GM11168 (cell line): ENCODE measurements around the gene SYPL1.

ENCODE experiments used
- in situ Hi-C: fragments of 300-500 bp; cut with MboI; formaldehyde crosslinking; loops from one replicate; pipeline ENCODE4 v1.12.0; 2022; ENCODE audit warnings: low sequenced_read_pairs; ENCODE audit not compliant: unreplicated experiment

Gene SYPL1

GRCh38 chr7:106056513-106057203, 55.5 kb downstream of the SYPL1 start:
- in situ Hi-C loops = no loop called here

- in situ Hi-C loops = no loop called here
These were observed 57.1 kb downstream of the SYPL1 start for GRCh38 chr7:106054971-106055532.

GRCh38 chr7:106054156-106054910, 57.8 kb downstream of the SYPL1 start:
- in situ Hi-C loops = no loop called here

DNA sequence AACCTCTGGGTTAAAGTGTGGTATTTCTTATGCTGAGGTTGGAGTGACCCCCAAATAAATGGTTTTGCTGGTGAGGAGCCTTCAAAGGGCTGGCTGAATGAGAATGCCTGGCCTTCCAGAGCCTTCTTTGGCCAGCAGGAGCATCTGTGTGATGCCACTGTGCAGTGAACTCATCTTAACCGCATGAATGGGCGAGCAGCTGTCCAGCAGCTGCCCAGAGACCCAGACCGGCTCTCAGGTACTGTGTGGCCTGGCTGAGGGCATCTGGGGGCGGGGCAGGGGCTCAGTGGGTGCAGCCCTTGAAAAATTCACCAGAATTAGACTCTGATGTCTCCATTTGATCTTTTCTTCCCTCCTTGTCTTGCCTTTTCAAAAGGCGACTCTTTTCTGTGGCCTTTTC, 59.0 kb downstream of the SYPL1 start:
- in situ Hi-C loops = no loop called here

DNA sequence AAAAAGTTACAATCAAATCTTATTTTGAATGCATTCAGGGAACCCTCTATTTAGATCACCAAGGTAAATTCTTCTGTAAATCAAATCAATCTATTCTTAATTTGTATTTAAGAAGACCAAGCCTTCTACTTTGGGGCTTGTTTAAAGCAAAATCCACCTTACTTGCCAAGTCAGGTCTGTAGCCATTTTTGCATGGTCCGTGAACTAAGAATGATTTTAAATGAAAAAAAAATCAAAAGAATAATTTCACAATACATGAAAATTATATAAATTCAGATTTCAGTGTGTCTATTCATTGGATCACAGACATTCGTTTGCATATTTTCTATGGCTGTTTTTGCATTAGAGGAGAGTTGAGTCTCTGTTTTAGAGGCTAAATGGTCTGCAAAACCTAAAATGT, 59.4 kb downstream of the SYPL1 start:
- in situ Hi-C loops = no loop called here

- in situ Hi-C loops = no loop called here
These were observed 61.4 kb downstream of the SYPL1 start for GRCh38 chr7:106050746-106051117.

DNA sequence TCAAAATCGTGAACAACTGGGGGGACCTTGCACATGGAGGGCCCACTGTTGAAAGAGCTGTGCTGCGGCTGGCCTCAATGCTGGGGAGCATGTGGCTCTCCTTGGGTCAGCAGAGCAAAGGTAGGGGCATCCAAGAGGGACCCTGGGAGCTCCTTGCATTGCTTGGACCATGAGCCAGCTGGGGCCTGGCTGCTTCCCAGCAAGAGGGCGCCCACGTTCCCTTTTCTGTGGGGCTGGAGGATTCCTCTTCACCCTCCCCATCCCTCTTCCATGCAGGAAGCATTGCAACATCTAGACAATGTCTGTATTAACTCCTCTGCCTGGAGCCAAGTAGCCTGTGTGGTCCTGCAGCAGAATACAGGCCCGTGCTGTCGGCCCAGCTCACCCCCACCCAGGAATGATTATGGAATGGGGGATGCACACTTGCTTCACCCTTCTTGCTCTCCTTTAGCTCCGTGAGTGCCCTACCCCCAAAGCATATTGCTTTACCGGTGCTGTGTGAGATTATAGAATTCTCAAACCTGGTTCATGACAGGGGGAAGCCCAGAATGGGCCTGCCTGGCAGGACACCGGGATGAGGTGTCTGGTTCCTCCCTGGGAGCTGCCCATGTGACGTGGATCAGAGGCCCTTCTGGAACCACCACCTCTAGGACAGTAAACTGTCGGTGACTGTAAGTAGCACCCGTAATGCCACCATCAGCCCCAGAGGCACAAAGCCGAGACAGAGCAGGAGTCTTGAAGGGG, 61.9 kb downstream of the SYPL1 start:
- in situ Hi-C loops = no loop called here

DNA sequence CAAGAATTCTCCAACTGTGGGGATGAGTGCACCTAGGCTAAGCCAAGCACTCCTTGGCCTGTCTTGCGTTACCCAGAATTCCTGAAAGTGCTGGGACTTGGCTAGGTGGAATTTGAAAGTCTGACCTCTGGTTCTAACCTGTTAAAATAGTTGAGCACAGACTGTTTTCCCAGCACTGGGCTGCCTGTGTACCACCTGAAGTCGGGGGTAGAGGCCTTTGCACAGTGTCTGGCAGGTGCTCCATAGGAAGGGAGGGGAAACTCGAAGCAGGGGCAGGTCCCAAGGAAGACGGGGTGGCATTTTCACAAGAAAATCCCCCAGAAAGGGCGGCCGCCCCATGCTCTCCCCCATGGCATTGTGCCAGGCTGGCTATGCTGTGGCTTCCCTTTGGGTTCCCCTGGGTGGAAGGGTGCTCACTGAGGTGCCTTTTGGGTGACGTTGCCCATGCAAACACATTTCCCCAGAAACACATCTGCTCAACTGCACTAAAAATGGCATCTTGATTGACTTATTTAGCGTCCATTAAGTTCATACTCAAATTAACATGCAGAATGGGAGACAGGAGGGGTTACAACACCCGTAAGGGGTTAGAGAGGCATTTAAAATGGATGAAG, 62.9 kb downstream of the SYPL1 start:
- in situ Hi-C loops = loop anchor here (10.0 kb wide), 1 partner anchor 384 kb away; no protein-coding TSS in a partner anchor

GRCh38 chr7:106048706-106049020, 63.4 kb downstream of the SYPL1 start:
- in situ Hi-C loops = loop anchor here (10.0 kb wide), 1 partner anchor 384 kb away; no protein-coding TSS in a partner anchor

GRCh38 chr7:106047818-106048705, 64.0 kb downstream of the SYPL1 start:
- in situ Hi-C loops = loop anchor here (10.0 kb wide), 1 partner anchor 383 kb away; no protein-coding TSS in a partner anchor

DNA sequence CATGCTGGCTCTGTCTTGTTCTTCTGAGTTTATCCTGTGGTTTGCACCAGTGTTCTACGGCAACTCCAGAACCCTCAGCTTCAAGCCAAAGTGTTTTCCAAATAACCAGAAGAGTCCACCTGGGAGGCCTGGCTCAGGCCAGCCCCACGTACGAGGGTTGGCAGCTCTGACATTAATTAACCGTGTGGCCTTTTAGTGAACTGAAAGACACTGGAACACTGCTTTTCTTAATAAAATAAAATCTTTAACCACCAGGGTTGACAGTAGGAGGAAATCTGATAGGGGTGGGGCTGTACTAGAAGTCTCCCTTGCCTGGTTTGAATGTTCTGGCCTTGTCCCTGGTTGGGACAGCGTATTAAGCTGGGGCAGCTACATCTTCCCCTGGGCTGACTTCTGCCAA, 64.9 kb downstream of the SYPL1 start:
- in situ Hi-C loops = loop anchor here (10.0 kb wide), 1 partner anchor 382 kb away; no protein-coding TSS in a partner anchor

- in situ Hi-C loops = loop anchor here (10.0 kb wide), 1 partner anchor 381 kb away; no protein-coding TSS in a partner anchor
These were observed 66.5 kb downstream of the SYPL1 start for GRCh38 chr7:106045586-106045985.

- in situ Hi-C loops = loop anchor here (10.0 kb wide), 1 partner anchor 380 kb away; no protein-coding TSS in a partner anchor
These were observed 67.0 kb downstream of the SYPL1 start for GRCh38 chr7:106045139-106045538.

GRCh38 chr7:106042196-106042611, 69.9 kb downstream of the SYPL1 start:
- in situ Hi-C loops = loop anchor here (5.0 to 10.0 kb wide), 2 partner anchors 275 to 377 kb away; no protein-coding TSS in a partner anchor

GRCh38 chr7:106041140-106041717, 70.9 kb downstream of the SYPL1 start:
- in situ Hi-C loops = loop anchor here (5.0 to 10.0 kb wide), 2 partner anchors 274 to 376 kb away; no protein-coding TSS in a partner anchor
